ENCODE measurements around the gene L3MBTL2.

DNA sequence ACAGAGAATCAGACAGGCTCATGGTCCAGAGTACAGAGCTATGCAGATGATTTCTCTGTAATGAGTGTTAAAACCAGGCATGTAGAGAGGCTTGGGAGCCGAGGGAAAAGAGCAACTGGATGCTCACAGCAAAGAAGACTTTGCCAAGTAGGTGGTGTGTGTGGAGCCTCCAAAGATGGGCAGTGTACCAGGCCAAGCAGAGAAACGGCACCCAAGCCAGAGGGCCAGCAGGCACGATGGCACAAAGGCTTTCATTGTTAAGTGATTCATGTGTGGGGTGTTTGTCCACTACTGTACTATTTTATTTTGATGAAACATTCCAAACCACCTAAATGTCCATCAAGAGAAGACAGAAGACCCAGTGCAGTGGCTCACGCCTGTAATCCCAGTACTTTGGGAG, 69.7 kb downstream of the L3MBTL2 start:
- TF ChIP-seq ELF4 (IDR thresholded peaks at IDR 0.05) (no peak), HDGF (IDR thresholded peaks at IDR 0.05; ENCODE audit: borderline replicate concordance) (no peak), FOXA1 (IDR thresholded peaks at IDR 0.05) (no peak), SUZ12 (IDR thresholded peaks at IDR 0.05) (no peak), PKNOX1 (IDR thresholded peaks at IDR 0.05) (no peak), FOXM1 (IDR thresholded peaks at IDR 0.05; ENCODE audit: borderline replicate concordance) (no peak), CTBP1 (IDR thresholded peaks at IDR 0.05; ENCODE audit: borderline replicate concordance) (no peak), BHLHE40 (IDR thresholded peaks at IDR 0.05; ENCODE audit: borderline replicate concordance) (no peak)
